Measurements from ENCODE around the gene REX1BD.
"Not testable (repeated sequence)": the region's sequence is repeated elsewhere in the genome, so short reads cannot be mapped to it uniquely, and the experiment has no call there.

REX1BD gene

GRCh38 chr19:18588611-18589379 lies at the start of gene REX1BD:
TSS of gene REX1BD (plus strand) at chr19:18588798. CDS start at chr19:18588802, 4 bp downstream.
- peak in 1 of 2 experiments; percentile 38 for DNase-seq

- no peak for DNase-seq
Observed at GRCh38 chr19:18539372-18539771, 49.2 kb upstream of the REX1BD start.

- DNase-seq: not testable (repeated sequence)
Observed at GRCh38 chr19:18540200-18540599, 48.4 kb upstream of the REX1BD start.

- DNase-seq: no peak
Observed at GRCh38 chr19:18541258-18541991, 47.2 kb upstream of the REX1BD start.

GRCh38 chr19:18541992-18542940 lies 46.3 kb upstream of the REX1BD start:
- DNase-seq: no peak

- peak; percentile 8 to 52 for DNase-seq
Observed at GRCh38 chr19:18542941-18543813, 45.4 kb upstream of the REX1BD start, which contains the start of gene FKBP8. TSS of gene FKBP8 (minus strand) at chr19:18543573. CDS start at chr19:18541970, 1,603 bp downstream.

GRCh38 chr19:18543814-18544475 lies 44.7 kb upstream of the REX1BD start:
- no peak for DNase-seq

- no peak for DNase-seq
Observed at GRCh38 chr19:18551631-18552030, 37.0 kb upstream of the REX1BD start.

- peak; percentile 29 to 88 for DNase-seq
Observed at GRCh38 chr19:18557411-18558201, 31.0 kb upstream of the REX1BD start, which contains the start of gene KXD1. TSS of gene KXD1 (plus strand) at chr19:18557870. CDS start at chr19:18562057, 4,187 bp downstream.

- no peak for DNase-seq
Observed at GRCh38 chr19:18558202-18558555, 30.4 kb upstream of the REX1BD start.

- DNase-seq: no peak
Observed at GRCh38 chr19:18558604-18559003, 30.0 kb upstream of the REX1BD start.

- no peak for DNase-seq
Observed at GRCh38 chr19:18559685-18560084, 28.9 kb upstream of the REX1BD start.

- no peak for DNase-seq
Observed at GRCh38 chr19:18562086-18562485, 26.5 kb upstream of the REX1BD start.

GRCh38 chr19:18566953-18567352 lies 21.6 kb upstream of the REX1BD start:
- DNase-seq: no peak

GRCh38 chr19:18568367-18568766 lies 20.2 kb upstream of the REX1BD start:
- no peak for DNase-seq

GRCh38 chr19:18571564-18572344 lies 16.8 kb upstream of the REX1BD start, which contains the start of gene UBA52:
TSS of gene UBA52 (plus strand) at chr19:18571857. CDS start at chr19:18573301, 1,444 bp downstream.
- DNase-seq: peak; percentile 82 to 89

- no peak for DNase-seq
Observed at GRCh38 chr19:18574691-18575291, 13.8 kb upstream of the REX1BD start.

GRCh38 chr19:18576383-18576782 lies 12.2 kb upstream of the REX1BD start:
- no peak for DNase-seq

- DNase-seq: no peak
Observed at GRCh38 chr19:18577365-18577914, 11.2 kb upstream of the REX1BD start.

Data from NCI-H187 (cell line).